Mesodermal cell (in vitro differentiated cells): ENCODE results near the gene FANCC.

Experiments
- H3K27ac ChIP-seq: 2 replicates; pipeline ENCODE4 v1.7.0; 2013; ENCODE audit warnings: mild to moderate bottlenecking, low read depth, low read length, moderate library complexity; ENCODE audit not compliant: severe bottlenecking
- H3K36me3 ChIP-seq: 2 replicates; pipeline ENCODE4 v1.7.1; 2013; ENCODE audit warnings: mild to moderate bottlenecking, low read length, moderate library complexity; ENCODE audit not compliant: control insufficient read depth, insufficient read depth
- H3K4me1 ChIP-seq: one replicate; pipeline ENCODE4 v1.7.1; 2013; ENCODE audit warnings: mild to moderate bottlenecking, low read length; ENCODE audit not compliant: insufficient read depth, control insufficient read depth, poor library complexity, severe bottlenecking
- H3K4me3 ChIP-seq: 2 replicates; pipeline ENCODE4 v1.7.0; 2013; ENCODE audit warnings: low read length, control low read depth, mild to moderate bottlenecking; ENCODE audit not compliant: insufficient read depth, poor library complexity, severe bottlenecking; ENCODE audit errors: extremely low read depth
- H3K9me3 ChIP-seq: 2 replicates; pipeline ENCODE4 v1.7.1; 2013; ENCODE audit warnings: mild to moderate bottlenecking, low read length, moderate library complexity; ENCODE audit not compliant: control insufficient read depth
- WGBS, 2 experiments: methylation state at CpG; one replicate each; pipeline ENCODE4 v1.1.5; 2013; ENCODE audit warnings: missing lambda C conversion rate in 2 of 2; ENCODE audit not compliant: insufficient coverage in 2 of 2; 5-methylcytosine and 5-hydroxymethylcytosine counted together

The FANCC gene

DNA sequence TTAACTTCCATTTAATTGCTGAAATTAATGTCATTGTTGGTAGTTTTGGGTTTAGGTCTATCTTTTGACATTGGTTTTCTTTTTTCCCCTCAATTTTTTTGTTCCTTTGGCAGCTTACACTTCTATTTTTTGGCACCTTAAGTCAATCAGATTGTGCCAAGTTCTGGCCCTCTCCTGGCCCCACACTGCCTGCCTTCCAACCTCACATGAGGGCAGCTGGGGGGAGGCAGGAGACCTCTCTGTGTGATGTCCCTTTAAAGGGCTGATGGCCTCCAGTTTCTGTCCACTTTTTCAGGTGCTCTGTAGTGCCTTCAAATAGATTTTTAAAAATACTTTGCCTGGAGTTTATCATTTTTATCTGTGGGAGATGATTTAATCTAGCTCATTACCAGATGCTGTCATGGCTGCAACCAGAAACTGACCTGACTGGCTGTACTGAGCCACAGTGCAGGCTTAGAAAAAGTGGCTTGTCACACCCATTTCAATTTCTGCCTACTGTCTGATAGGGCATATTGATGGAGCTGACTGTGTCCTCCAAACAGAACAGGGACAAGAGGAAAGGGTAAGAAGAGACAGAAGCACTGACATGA lies 196.6 kb downstream of the FANCC start:
- Histone ChIP-seq H3K9me3 (no peaks in the 10 kb centered on the region), H3K27ac (no peak overlapping the region), H3K36me3 (peaks cover 9% of the 10 kb centered on the region), H3K4me3 (no peak overlapping the region), H3K4me1 (peaks cover 3% of the 10 kb centered on the region)

- H3K9me3 ChIP-seq: no peaks in the 10 kb centered on the region
- no peak overlapping the region for H3K4me3 ChIP-seq
- no peaks in the 10 kb centered on the region for H3K4me1 ChIP-seq
- H3K36me3 ChIP-seq: peaks cover 3% of the 10 kb centered on the region
- no peak overlapping the region for H3K27ac ChIP-seq
- WGBS, 2 experiments: 100% methylated on average over 2 to 4 of the region's 4 CpGs
These were observed 198.9 kb downstream of the FANCC start for GRCh38 chr9:95118596-95118995.

DNA sequence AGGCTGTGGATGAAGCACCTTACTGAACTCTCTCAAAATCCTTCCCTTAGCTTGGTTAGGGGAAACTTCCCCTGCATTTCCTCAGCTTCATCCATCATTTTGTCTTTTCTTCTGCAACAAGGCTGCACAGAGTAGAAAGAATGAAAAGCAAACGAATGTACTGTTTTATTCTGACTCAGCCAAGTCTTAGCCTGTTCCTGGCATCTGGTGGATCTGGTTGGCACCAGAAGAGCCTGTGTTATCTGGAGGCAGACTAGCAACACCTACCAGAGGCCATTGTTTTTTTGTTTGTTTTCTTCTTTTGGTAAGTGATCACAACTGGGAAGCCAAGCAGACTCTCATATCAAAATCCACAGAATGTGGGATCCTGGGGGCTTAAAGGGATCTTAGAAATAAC lies 200.7 kb downstream of the FANCC start:
- Histone ChIP-seq H3K4me1 (no peaks in the 10 kb centered on the region), H3K4me3 (no peak overlapping the region), H3K9me3 (no peaks in the 10 kb centered on the region), H3K36me3 (peaks cover 10% of the 10 kb centered on the region), H3K27ac (no peak overlapping the region)
- WGBS, 2 experiments: 83 to 100% methylated on average over 1 of the region's 1 CpG

DNA sequence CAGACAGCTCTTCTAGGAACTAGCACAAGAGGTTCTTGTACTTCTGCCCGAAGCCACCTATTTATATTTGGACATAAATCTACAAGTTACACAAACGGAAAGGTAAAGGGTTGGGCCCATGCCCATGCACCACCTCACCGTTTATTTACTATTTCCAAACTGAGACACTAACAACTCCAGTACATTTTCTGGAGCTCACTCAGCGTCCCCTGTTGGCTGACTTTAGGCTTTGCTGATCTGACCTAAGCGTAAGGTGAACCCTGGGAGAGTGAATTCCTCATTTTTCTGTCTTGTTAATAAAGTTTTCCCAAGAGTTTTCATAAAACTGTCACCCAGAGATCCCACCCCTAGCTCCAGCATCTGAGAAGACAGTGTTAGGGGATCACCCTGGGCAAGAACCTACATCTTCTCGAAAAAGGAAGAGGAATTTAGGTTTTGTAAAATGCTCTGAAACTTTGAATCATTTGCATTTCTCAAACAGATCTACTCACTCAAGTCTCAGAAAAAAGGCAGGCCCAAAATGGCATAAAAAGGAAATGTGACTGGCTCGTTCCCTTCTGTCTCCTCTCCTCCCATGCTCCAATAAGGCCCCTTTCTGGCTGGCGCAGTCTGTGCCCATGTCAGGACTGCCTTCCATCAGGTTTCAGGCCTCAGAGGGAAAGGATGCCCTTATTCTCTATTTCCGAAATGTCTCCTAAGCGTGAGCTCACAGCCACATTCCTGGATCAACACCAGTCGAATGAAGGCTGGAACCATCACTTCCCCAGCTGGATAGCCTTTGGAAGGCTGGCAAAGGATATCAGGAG lies 201.3 kb downstream of the FANCC start:
- WGBS, 2 experiments: 83 to 86% methylated on average over 6 to 9 of the region's 11 CpGs
- no peak overlapping the region for H3K4me3 ChIP-seq
- peaks cover 16% of the 10 kb centered on the region for H3K36me3 ChIP-seq
- no peaks in the 10 kb centered on the region for H3K4me1 ChIP-seq
- no peak overlapping the region for H3K27ac ChIP-seq
- H3K9me3 ChIP-seq: no peaks in the 10 kb centered on the region

DNA sequence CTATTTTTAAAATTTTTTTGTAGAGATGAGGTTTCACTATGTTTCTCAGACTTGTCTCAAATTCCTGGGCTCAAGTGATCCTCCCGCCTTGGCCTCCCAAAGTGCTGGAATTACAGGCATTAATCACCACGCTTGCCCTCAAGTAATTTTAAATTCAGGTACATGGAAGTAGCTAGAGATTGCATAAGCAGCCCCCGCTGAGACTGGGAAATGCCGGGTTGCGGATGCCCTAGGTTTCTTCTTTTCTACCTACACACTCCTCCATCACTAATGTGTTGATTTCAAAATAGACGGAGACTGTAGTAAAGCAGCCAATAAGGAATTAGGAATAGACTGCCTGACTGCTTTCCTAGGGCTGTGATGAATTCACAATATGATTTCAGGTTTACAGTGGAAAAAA lies 202.4 kb downstream of the FANCC start:
- peaks cover 21% of the 10 kb centered on the region for H3K36me3 ChIP-seq
- no peak overlapping the region for H3K4me3 ChIP-seq
- H3K4me1 ChIP-seq: no peaks in the 10 kb centered on the region
- H3K27ac ChIP-seq: no peak overlapping the region
- no peaks in the 10 kb centered on the region for H3K9me3 ChIP-seq
- WGBS, 2 experiments: 90 to 97% methylated on average over 2 to 6 of the region's 6 CpGs

DNA sequence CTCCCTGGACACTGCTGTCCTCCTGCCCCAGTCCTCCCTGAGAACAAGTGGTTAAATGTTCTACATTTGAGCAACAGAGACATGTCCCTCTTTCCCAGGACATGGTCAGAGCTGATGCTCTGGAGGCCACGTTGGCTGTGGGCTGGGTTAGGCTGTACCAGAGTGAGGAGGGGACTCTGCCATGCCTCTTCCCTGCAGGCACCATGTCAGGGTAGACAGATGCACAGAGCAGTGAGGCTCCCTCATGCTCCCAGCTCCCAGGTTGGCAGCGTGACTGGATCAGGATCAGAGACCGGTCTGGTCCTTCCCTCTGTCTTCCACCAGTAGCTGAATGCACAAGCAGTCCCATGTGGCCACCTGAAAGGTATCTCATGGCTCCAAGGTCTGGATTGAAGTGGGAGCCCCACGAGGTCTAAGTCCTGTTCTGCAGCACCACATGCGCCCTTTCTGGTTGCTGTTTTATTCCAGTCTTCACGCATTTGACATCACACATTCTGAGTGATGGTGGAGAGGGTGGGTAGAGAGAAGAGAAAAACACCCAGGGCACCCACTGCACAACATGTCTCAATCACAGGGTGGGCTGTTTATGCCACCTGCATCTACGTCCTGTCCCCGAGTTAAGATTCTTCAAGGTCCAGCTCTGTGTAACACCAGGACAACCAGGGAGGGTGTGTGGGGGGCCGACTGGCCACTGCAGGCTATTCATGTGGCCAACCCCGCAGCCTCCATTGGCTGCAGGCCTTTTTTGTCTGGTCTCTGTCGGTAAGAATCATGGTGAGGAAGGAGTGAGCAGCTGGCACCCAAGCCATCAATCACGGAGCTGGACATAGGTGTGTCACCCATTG lies 204.9 kb downstream of the FANCC start:
- 90 to 95% methylated on average over 10 of the region's 12 CpGs for WGBS, 2 experiments
- no peaks in the 10 kb centered on the region for H3K9me3 ChIP-seq
- H3K36me3 ChIP-seq: peaks cover 30% of the 10 kb centered on the region
- no peak overlapping the region for H3K4me3 ChIP-seq
- H3K27ac ChIP-seq: no peak overlapping the region
- H3K4me1 ChIP-seq: no peaks in the 10 kb centered on the region

- Histone ChIP-seq H3K4me3 (no peak overlapping the region), H3K27ac (no peak overlapping the region), H3K36me3 (peaks cover 38% of the 10 kb centered on the region), H3K4me1 (no peaks in the 10 kb centered on the region), H3K9me3 (no peaks in the 10 kb centered on the region)
- 94 to 98% methylated on average over 11 of the region's 11 CpGs for WGBS, 2 experiments
These were observed 205.8 kb downstream of the FANCC start for GRCh38 chr9:95111716-95112115.

DNA sequence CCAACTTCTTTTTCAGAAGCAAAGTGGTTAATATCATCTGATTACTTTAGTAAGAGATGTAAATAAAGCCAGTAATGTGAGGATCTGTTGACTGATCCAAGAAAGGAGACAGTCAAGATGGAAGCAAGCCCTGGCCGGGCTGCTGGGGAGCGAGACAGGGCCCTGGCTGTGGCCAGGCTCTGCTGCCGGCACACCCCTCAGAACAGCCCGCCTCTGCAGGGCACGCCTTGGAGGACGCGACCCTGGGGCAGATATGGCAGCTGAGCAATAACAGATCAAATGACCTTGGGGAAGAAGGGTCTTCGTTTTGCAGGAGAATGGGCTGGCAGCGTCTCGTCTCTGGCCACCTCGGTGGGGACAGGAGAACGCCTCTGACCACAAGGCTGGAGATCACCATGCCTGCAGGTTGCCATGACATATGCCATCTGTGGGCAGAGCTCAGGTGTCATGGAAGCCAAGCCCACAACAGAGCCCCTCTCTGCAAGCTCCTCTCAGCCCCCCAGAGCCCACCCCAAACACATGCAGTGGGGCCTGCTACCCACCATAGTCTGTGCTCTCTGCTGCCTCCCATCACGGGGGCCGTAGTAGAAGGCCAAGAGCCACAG lies 206.5 kb downstream of the FANCC start:
- Histone ChIP-seq H3K9me3 (no peaks in the 10 kb centered on the region), H3K4me3 (no peak overlapping the region), H3K36me3 (peaks cover 43% of the 10 kb centered on the region), H3K4me1 (no peaks in the 10 kb centered on the region), H3K27ac (no peak overlapping the region)
- 94 to 96% methylated on average over 11 to 13 of the region's 14 CpGs for WGBS, 2 experiments

- Histone ChIP-seq H3K9me3 (no peaks in the 10 kb centered on the region), H3K4me3 (no peak overlapping the region), H3K36me3 (peaks cover 51% of the 10 kb centered on the region), H3K27ac (no peak overlapping the region), H3K4me1 (no peaks in the 10 kb centered on the region)
- WGBS, 2 experiments: 89 to 90% methylated on average over 3 to 4 of the region's 8 CpGs
These were observed 208.1 kb downstream of the FANCC start for GRCh38 chr9:95109456-95109855.

- WGBS, 2 experiments: 90 to 100% methylated on average over 2 of the region's 5 CpGs
- Histone ChIP-seq H3K9me3 (no peaks in the 10 kb centered on the region), H3K36me3 (peaks cover 52% of the 10 kb centered on the region), H3K4me3 (no peak overlapping the region), H3K4me1 (no peaks in the 10 kb centered on the region), H3K27ac (no peak overlapping the region)
These were observed 208.7 kb downstream of the FANCC start for GRCh38 chr9:95108777-95109176.
